ENCODE measurements around the gene FHL3. TPM values are rescaled to one million over a fixed set of nuclear protein-coding genes. Genes with fewer than 3 reads are reported as not detected.

The FHL3 gene
- polyA plus RNA-seq, 2 of the 4 experiments (the other 2 are of a cell fraction): 1.4 to 5.4 TPM

- TF ChIP-seq HES2 (IDR thresholded peaks at IDR 0.05): no peak
- TF ChIP-seq ATOH8 (CRISPR knock-in tag; IDR thresholded peaks at IDR 0.05; ENCODE audit: low read depth): peak; percentile 93
- no peak for TF ChIP-seq TFCP2L1 (CRISPR knock-in tag; IDR thresholded peaks at IDR 0.05)
- TF ChIP-seq ELK1 (IDR thresholded peaks at IDR 0.05; ENCODE audit: low read depth, low read length): no peak
- no peak for TF ChIP-seq RCOR1 (IDR thresholded peaks at IDR 0.05; ENCODE audit: low read depth, low read length)
- peak; percentile 63 for TF ChIP-seq PHF8 (IDR thresholded peaks at IDR 0.05; ENCODE audit: borderline replicate concordance, low read depth)
- no peak for TF ChIP-seq ZC3H11A (IDR thresholded peaks at IDR 0.05)
- TF ChIP-seq BCL3 (IDR thresholded peaks at IDR 0.05): peak; percentile 51; the same call in 1 of the 3 replicates
- peak; percentile 70; the same call in 1 of the 2 replicates for TF ChIP-seq HOXA7 (CRISPR knock-in tag; IDR thresholded peaks at IDR 0.05)
- no peak for TF ChIP-seq EP300 (IDR thresholded peaks at IDR 0.05)
- TF ChIP-seq MYC (IDR thresholded peaks at IDR 0.05; ENCODE audit: borderline replicate concordance, low read length): peak; percentile 94
- TF ChIP-seq KDM5A (IDR thresholded peaks at IDR 0.05): no peak
- TF ChIP-seq GATA3 (IDR thresholded peaks at IDR 0.05; ENCODE audit: borderline replicate concordance): no peak
- peak; percentile 100 for TF ChIP-seq E2F6 (IDR thresholded peaks at IDR 0.05; ENCODE audit: borderline replicate concordance, low read depth)
- peak; percentile 60 for TF ChIP-seq BHLHE40 (IDR thresholded peaks at IDR 0.05; ENCODE audit: low read depth, low read length)
- TF ChIP-seq KDM1A (IDR thresholded peaks at IDR 0.05; ENCODE audit: low read depth): no peak
- TF ChIP-seq RFX5 (IDR thresholded peaks at IDR 0.05): no peak
- 0 out of 2 replicates have a peak, but pooled peaks have one; percentile 75 for TF ChIP-seq ZSCAN20 (CRISPR knock-in tag; IDR thresholded peaks at IDR 0.05)
- TF ChIP-seq ESRRA (IDR thresholded peaks at IDR 0.05; ENCODE audit: borderline replicate concordance, low read length): no peak
- no peak for TF ChIP-seq SMC3 (IDR thresholded peaks at IDR 0.05)
- peak; percentile 84 for TF ChIP-seq HEYL (CRISPR knock-in tag; IDR thresholded peaks at IDR 0.05)
- TF ChIP-seq JUNB (IDR thresholded peaks at IDR 0.05): no peak
- no peak for TF ChIP-seq CHD4 (IDR thresholded peaks at IDR 0.05; ENCODE audit: borderline replicate concordance)
- TF ChIP-seq FOXS1 (CRISPR knock-in tag; IDR thresholded peaks at IDR 0.05): peak; percentile 60; the same call in 1 of the 2 replicates
- TF ChIP-seq POLR2A (IDR thresholded peaks at IDR 0.05; ENCODE audit: low read length): peak; percentile 71
- TF ChIP-seq CEBPB (IDR thresholded peaks at IDR 0.05): no peak
- TF ChIP-seq JUN (IDR thresholded peaks at IDR 0.05): peak; percentile 49 to 70; a peak in 4 of 5 replicates
- TF ChIP-seq CBX2 (IDR thresholded peaks at IDR 0.05; ENCODE audit: borderline replicate concordance, low read depth): no peak
- TF ChIP-seq HOXB5 (CRISPR knock-in tag; IDR thresholded peaks at IDR 0.05): peak; percentile 91
- TF ChIP-seq NR3C1 (IDR thresholded peaks at IDR 0.05): no peak
- TF ChIP-seq RNF2 (IDR thresholded peaks at IDR 0.05; ENCODE audit: borderline replicate concordance, low read depth): peak; percentile 88; the same call in 1 of the 2 replicates
- TF ChIP-seq NPAS2 (CRISPR knock-in tag; IDR thresholded peaks at IDR 0.05; ENCODE audit: borderline replicate concordance): peak; percentile 76; the same call in 1 of the 2 replicates
- peak; percentile 37; the same call in 1 of the 2 replicates for TF ChIP-seq FOSB (CRISPR knock-in tag; IDR thresholded peaks at IDR 0.05)
- peak; percentile 59 for TF ChIP-seq CHD2 (IDR thresholded peaks at IDR 0.05; ENCODE audit: low read length, partially characterized antibody)
- no peak for TF ChIP-seq RARB (CRISPR knock-in tag; IDR thresholded peaks at IDR 0.05)
- TF ChIP-seq HDAC2 (IDR thresholded peaks at IDR 0.05): no peak
- peak; percentile 100 for TF ChIP-seq MAX (IDR thresholded peaks at IDR 0.05)
- peak; percentile 83; the same call in 1 of the 2 replicates for TF ChIP-seq TP53 (CRISPR knock-in tag; IDR thresholded peaks at IDR 0.05)
- TF ChIP-seq SREBF2 (IDR thresholded peaks at IDR 0.05): no peak
- no peak for TF ChIP-seq NFE2L2 (conservative IDR thresholded peaks at IDR 0.05; ENCODE audit: low read length)
- TF ChIP-seq HOXB13 (CRISPR knock-in tag; IDR thresholded peaks at IDR 0.05; ENCODE audit: low read depth): peak; percentile 95
- TF ChIP-seq EHF (CRISPR knock-in tag; IDR thresholded peaks at IDR 0.05): peak; percentile 85; the same call in 1 of the 2 replicates
Measured at GRCh38 chr1:38012363-38013226, 7.3 kb upstream of the FHL3 start, which contains the start of gene UTP11 (continued).
